Measurements from ENCODE around the gene CCN6.

Gene CCN6

DNA sequence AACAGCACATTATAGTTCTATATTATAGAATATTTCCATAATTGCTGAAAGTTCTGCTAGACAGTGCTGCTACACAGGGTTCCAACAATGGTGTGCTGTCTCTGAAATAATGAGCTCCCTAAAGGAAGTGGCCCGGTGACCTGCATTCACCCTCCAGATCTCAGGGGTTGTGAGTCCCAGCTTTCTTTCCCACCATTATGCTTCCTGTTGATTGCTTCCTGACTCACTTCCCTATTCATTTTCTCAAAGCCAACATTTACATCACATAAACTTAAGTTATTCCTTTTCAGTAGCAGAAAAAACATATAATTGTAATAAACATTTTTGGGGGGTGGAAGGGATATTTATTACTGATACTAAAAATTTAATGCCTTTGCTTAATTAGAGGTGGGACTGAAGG, 12.9 kb upstream of the CCN6 start (continued):
- TF ChIP-seq, protein P1, sequence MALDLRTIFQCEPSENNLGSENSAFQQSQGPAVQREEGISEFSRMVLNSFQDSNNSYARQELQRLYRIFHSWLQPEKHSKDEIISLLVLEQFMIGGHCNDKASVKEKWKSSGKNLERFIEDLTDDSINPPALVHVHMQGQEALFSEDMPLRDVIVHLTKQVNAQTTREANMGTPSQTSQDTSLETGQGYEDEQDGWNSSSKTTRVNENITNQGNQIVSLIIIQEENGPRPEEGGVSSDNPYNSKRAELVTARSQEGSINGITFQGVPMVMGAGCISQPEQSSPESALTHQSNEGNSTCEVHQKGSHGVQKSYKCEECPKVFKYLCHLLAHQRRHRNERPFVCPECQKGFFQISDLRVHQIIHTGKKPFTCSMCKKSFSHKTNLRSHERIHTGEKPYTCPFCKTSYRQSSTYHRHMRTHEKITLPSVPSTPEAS (tag by site-specific recombination; IDR thresholded peaks at IDR 0.05) = no peak
- TF ChIP-seq GLI4 (tag by site-specific recombination; IDR thresholded peaks at IDR 0.05) = no peak
- TF ChIP-seq ZNF324 (tag by site-specific recombination; IDR thresholded peaks at IDR 0.05) = no peak
- TF ChIP-seq SCRT2 (tag by site-specific recombination; IDR thresholded peaks at IDR 0.05) = no peak
- TF ChIP-seq, protein P2, sequence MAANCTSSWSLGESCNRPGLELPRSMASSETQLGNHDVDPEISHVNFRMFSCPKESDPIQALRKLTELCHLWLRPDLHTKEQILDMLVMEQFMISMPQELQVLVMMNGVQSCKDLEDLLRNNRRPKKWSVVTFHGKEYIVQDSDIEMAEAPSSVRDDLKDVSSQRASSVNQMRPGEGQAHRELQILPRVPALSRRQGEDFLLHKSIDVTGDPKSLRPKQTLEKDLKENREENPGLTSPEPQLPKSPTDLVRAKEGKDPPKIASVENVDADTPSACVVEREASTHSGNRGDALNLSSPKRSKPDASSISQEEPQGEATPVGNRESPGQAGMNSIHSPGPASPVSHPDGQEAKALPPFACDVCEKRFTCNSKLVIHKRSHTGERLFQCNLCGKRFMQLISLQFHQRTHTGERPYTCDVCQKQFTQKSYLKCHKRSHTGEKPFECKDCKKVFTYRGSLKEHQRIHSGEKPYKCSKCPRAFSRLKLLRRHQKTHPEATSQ (tag by site-specific recombination; IDR thresholded peaks at IDR 0.05) = no peak
- TF ChIP-seq, protein P3, sequence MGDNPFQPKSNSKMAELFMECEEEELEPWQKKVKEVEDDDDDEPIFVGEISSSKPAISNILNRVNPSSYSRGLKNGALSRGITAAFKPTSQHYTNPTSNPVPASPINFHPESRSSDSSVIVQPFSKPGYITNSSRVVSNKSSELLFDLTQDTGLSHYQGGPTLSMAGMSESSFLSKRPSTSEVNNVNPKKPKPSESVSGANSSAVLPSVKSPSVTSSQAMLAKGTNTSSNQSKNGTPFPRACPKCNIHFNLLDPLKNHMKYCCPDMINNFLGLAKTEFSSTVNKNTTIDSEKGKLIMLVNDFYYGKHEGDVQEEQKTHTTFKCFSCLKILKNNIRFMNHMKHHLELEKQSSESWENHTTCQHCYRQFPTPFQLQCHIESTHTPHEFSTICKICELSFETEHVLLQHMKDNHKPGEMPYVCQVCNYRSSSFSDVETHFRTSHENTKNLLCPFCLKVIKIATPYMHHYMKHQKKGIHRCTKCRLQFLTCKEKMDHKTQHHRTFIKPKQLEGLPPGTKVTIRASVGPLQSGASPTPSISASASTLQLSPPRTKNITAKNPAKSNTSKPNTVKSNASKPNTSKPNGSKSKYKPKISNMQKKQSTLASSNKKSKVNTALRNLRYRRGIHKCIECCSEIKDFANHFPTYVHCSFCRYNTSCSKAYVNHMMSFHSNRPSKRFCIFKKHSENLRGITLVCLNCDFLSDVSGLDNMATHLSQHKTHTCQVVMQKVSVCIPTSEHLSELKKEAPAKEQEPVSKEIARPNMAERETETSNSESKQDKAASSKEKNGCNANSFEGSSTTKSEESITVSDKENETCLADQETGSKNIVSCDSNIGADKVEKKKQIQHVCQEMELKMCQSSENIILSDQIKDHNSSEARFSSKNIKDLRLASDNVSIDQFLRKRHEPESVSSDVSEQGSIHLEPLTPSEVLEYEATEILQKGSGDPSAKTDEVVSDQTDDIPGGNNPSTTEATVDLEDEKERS (tag by site-specific recombination; IDR thresholded peaks at IDR 0.05) = no peak
- TF ChIP-seq ZFP3 (tag by site-specific recombination; IDR thresholded peaks at IDR 0.05; ENCODE audit: low read depth) = no peak
- no peak for TF ChIP-seq ZNF76 (tag by site-specific recombination; IDR thresholded peaks at IDR 0.05; ENCODE audit: borderline replicate concordance, low read depth)
- TF ChIP-seq, protein P4, sequence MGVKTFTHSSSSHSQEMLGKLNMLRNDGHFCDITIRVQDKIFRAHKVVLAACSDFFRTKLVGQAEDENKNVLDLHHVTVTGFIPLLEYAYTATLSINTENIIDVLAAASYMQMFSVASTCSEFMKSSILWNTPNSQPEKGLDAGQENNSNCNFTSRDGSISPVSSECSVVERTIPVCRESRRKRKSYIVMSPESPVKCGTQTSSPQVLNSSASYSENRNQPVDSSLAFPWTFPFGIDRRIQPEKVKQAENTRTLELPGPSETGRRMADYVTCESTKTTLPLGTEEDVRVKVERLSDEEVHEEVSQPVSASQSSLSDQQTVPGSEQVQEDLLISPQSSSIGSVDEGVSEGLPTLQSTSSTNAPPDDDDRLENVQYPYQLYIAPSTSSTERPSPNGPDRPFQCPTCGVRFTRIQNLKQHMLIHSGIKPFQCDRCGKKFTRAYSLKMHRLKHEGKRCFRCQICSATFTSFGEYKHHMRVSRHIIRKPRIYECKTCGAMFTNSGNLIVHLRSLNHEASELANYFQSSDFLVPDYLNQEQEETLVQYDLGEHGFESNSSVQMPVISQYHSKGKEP (tag by site-specific recombination; IDR thresholded peaks at IDR 0.05) = no peak
- TF ChIP-seq, protein P5, sequence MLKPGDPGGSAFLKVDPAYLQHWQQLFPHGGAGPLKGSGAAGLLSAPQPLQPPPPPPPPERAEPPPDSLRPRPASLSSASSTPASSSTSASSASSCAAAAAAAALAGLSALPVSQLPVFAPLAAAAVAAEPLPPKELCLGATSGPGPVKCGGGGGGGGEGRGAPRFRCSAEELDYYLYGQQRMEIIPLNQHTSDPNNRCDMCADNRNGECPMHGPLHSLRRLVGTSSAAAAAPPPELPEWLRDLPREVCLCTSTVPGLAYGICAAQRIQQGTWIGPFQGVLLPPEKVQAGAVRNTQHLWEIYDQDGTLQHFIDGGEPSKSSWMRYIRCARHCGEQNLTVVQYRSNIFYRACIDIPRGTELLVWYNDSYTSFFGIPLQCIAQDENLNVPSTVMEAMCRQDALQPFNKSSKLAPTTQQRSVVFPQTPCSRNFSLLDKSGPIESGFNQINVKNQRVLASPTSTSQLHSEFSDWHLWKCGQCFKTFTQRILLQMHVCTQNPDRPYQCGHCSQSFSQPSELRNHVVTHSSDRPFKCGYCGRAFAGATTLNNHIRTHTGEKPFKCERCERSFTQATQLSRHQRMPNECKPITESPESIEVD (tag by site-specific recombination; IDR thresholded peaks at IDR 0.05) = no peak
- TF ChIP-seq, protein P6, sequence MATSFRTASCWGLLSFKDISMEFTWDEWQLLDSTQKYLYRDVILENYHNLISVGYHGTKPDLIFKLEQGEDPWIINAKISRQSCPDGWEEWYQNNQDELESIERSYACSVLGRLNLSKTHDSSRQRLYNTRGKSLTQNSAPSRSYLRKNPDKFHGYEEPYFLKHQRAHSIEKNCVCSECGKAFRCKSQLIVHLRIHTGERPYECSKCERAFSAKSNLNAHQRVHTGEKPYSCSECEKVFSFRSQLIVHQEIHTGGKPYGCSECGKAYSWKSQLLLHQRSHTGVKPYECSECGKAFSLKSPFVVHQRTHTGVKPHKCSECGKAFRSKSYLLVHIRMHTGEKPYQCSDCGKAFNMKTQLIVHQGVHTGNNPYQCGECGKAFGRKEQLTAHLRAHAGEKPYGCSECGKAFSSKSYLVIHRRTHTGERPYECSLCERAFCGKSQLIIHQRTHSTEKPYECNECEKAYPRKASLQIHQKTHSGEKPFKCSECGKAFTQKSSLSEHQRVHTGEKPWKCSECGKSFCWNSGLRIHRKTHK (tag by site-specific recombination; IDR thresholded peaks at IDR 0.05) = no peak
- no peak for TF ChIP-seq KLF1 (tag by site-specific recombination; IDR thresholded peaks at IDR 0.05)
- no peak for TF ChIP-seq ZNF23 (tag by site-specific recombination; IDR thresholded peaks at IDR 0.05; ENCODE audit: borderline replicate concordance)

DNA sequence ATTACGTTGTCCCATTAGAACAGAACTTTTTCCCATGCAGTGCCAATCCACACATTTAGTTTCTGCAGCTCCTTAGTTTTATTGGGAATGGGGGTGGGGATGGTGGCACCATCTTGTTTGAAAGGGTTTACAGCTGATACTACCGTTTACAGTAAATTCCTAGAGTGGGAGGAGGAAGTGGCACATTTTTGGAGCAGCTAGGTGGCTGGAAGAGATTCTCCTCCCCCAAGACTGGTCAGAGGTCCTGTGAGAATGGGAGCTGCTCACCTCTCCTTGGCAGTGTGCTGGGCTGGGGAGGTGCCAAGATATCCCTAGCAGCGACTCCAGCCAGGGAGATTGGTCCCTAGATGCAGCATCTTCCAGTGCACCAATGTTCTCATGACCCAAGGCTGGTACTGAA, 12.4 kb upstream of the CCN6 start:
- Histone ChIP-seq H3K27ac (ENCODE audit: extremely low read depth, low read depth, low read length) (no peak overlapping the region), H3K4me3 (ENCODE audit: low read depth, low read length) (no peak overlapping the region), H3K9me3 (ENCODE audit: control insufficient read depth, insufficient read depth, low read depth, low read length) (no peaks in the 10 kb centered on the region), H3K36me3 (ENCODE audit: control insufficient read depth in 2 of 2, insufficient read depth in 1 of 2, low read length in 2 of 2) (no peaks in the 10 kb centered on the region), H3K4me1 (ENCODE audit: control insufficient read depth, insufficient read depth, low read length) (no peaks in the 10 kb centered on the region)
- ChIA-PET CTCF (interaction anchor here (0.6 to 7.4 kb wide), 30 partner anchors 9 to 1358 kb away, joined by 3 to 139 read pairs (median 4); a partner anchor contains a TSS), POLR2A (no interaction called here)
- no peak for TF ChIP-seq REPIN1 (tag by site-specific recombination; IDR thresholded peaks at IDR 0.05; ENCODE audit: low read depth)
- TF ChIP-seq, protein P7, sequence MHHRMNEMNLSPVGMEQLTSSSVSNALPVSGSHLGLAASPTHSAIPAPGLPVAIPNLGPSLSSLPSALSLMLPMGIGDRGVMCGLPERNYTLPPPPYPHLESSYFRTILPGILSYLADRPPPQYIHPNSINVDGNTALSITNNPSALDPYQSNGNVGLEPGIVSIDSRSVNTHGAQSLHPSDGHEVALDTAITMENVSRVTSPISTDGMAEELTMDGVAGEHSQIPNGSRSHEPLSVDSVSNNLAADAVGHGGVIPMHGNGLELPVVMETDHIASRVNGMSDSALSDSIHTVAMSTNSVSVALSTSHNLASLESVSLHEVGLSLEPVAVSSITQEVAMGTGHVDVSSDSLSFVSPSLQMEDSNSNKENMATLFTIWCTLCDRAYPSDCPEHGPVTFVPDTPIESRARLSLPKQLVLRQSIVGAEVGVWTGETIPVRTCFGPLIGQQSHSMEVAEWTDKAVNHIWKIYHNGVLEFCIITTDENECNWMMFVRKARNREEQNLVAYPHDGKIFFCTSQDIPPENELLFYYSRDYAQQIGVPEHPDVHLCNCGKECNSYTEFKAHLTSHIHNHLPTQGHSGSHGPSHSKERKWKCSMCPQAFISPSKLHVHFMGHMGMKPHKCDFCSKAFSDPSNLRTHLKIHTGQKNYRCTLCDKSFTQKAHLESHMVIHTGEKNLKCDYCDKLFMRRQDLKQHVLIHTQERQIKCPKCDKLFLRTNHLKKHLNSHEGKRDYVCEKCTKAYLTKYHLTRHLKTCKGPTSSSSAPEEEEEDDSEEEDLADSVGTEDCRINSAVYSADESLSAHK (tag by site-specific recombination; IDR thresholded peaks at IDR 0.05) = no peak
- TF ChIP-seq, protein P8, sequence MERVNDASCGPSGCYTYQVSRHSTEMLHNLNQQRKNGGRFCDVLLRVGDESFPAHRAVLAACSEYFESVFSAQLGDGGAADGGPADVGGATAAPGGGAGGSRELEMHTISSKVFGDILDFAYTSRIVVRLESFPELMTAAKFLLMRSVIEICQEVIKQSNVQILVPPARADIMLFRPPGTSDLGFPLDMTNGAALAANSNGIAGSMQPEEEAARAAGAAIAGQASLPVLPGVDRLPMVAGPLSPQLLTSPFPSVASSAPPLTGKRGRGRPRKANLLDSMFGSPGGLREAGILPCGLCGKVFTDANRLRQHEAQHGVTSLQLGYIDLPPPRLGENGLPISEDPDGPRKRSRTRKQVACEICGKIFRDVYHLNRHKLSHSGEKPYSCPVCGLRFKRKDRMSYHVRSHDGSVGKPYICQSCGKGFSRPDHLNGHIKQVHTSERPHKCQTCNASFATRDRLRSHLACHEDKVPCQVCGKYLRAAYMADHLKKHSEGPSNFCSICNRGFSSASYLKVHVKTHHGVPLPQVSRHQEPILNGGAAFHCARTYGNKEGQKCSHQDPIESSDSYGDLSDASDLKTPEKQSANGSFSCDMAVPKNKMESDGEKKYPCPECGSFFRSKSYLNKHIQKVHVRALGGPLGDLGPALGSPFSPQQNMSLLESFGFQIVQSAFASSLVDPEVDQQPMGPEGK (tag by site-specific recombination; IDR thresholded peaks at IDR 0.05) = no peak
- no peak for TF ChIP-seq ZNF138 (tag by site-specific recombination; IDR thresholded peaks at IDR 0.05; ENCODE audit: borderline replicate concordance)
- no peak for TF ChIP-seq ZBTB8A (tag by site-specific recombination; IDR thresholded peaks at IDR 0.05)
- no peak for TF ChIP-seq ZNF521 (tag by site-specific recombination; IDR thresholded peaks at IDR 0.05)
- TF ChIP-seq ZNF302 (tag by site-specific recombination; IDR thresholded peaks at IDR 0.05; ENCODE audit: low read depth) = no peak
- no peak for TF ChIP-seq ZBTB48 (tag by site-specific recombination; IDR thresholded peaks at IDR 0.05)

All from HEK293 (cell line).